Measurements from ENCODE around the gene ETV5. TPM values are rescaled to one million over a fixed set of nuclear protein-coding genes. Genes with fewer than 3 reads are reported as not detected.
A peak's percentile ranks its signal among the peaks of the same experiment; 100 is the strongest.

The ETV5 gene
- total and polyA plus RNA-seq, 10 of the 15 experiments (the other 5 are each of a cell fraction or from before 2014, with no cell fraction given) = 5.0 to 18.4 (median 7.4) TPM

- Histone ChIP-seq H3K4me2 (ENCODE audit: control insufficient read depth, insufficient read depth) (peak overlapping the region; percentile 62; the same call in 1 of the 2 replicates), H3K4me1 (ENCODE audit: control insufficient read depth, insufficient read depth, low read length) (peaks cover 6% of the 10 kb centered on the region), H3K27me3 (replicated peaks in 1 of 2; ENCODE audit: control insufficient read depth in 2 of 2, insufficient read depth in 2 of 2, low read length in 1 of 2) (no peaks in the 10 kb centered on the region), H4K20me1 (ENCODE audit: control insufficient read depth, insufficient read depth) (no peaks in the 10 kb centered on the region), H3K9me3 (replicated peaks; ENCODE audit: control insufficient read depth, insufficient read depth, low read length) (no peaks in the 10 kb centered on the region), H3K4me3 (no peak overlapping the region), H2AFZ (ENCODE audit: control insufficient read depth, low read depth, low read length) (no peak overlapping the region), H3K27ac (ENCODE audit: control insufficient read depth, insufficient read depth) (no peak overlapping the region), H3K9ac (ENCODE audit: control insufficient read depth, insufficient read depth, low read length) (no peak overlapping the region), H3K79me2 (ENCODE audit: control insufficient read depth, insufficient read depth, low read length) (no peaks in the 10 kb centered on the region), H3K36me3 (ENCODE audit: control insufficient read depth in 2 of 2, insufficient read depth in 2 of 2, low read length in 1 of 2) (no peaks in the 10 kb centered on the region)
- WGBS (ENCODE audit: insufficient coverage, insufficient replicate concordance, low lambda C conversion rate, missing lambda C conversion rate) = 0% methylated on average over 3 of the region's 3 CpGs
- ATAC-seq = peak; percentile 49
- CTCF ChIA-PET = no interaction called here
- in situ Hi-C loops (cut with MboI) = no loop called here
- POLR2A ChIA-PET = no interaction called here
- intact Hi-C loops (cut with micrococcal nuclease; ENCODE audit: unreplicated experiment) = no loop called here
- RAD21 ChIA-PET (ENCODE audit: unreplicated experiment) = no interaction called here
- FAIRE-seq = peak; percentile 57
- DNase-seq (ENCODE audit: low read depth, low spot score) = no peak
- BruUV-seq (replicated peaks) = no TSS peak
- SMC1A ChIA-PET (ENCODE audit: uncharacterized antibody, unreplicated experiment) = no interaction called here
- TF ChIP-seq ZNF217 (IDR thresholded peaks at IDR 0.05) (no peak), ETV6 (conservative IDR thresholded peaks at IDR 0.05 in 1 of 2, IDR thresholded peaks at IDR 0.05 in 1 of 2; ENCODE audit: borderline replicate concordance in 1 of 2, low read depth in 1 of 2) (no peak), MEF2B (IDR thresholded peaks at IDR 0.05; ENCODE audit: partially characterized antibody, poor library complexity, severe bottlenecking) (peak; percentile 26), RUNX3 (IDR thresholded peaks at IDR 0.05; ENCODE audit: low read length) (peak; percentile 10; the same call in 1 of the 2 replicates), REST (IDR thresholded peaks at IDR 0.05; ENCODE audit: low read depth, low read length) (no peak), NKRF (conservative IDR thresholded peaks at IDR 0.05) (no peak), NFYB (IDR thresholded peaks at IDR 0.05; ENCODE audit: insufficient read depth, low read depth, low read length) (no peak), HDAC6 (IDR thresholded peaks at IDR 0.05; ENCODE audit: unreplicated experiment) (no peak), PRDM15 (CRISPR knock-in tag; IDR thresholded peaks at IDR 0.05) (no peak), PKNOX1 (IDR thresholded peaks at IDR 0.05) (no peak), YY1 (IDR thresholded peaks at IDR 0.05; ENCODE audit: low read depth, low read length) (no peak)
- TF ChIP-seq, protein P1, sequence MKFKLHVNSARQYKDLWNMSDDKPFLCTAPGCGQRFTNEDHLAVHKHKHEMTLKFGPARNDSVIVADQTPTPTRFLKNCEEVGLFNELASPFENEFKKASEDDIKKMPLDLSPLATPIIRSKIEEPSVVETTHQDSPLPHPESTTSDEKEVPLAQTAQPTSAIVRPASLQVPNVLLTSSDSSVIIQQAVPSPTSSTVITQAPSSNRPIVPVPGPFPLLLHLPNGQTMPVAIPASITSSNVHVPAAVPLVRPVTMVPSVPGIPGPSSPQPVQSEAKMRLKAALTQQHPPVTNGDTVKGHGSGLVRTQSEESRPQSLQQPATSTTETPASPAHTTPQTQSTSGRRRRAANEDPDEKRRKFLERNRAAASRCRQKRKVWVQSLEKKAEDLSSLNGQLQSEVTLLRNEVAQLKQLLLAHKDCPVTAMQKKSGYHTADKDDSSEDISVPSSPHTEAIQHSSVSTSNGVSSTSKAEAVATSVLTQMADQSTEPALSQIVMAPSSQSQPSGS (IDR thresholded peaks at IDR 0.05; ENCODE audit: low read length) = 0 out of 2 replicates have a peak, but pooled peaks have one; percentile 6
Measured at GRCh38 chr3:186004209-186004608, 104.7 kb downstream of the ETV5 start.

All from GM12878 (cell line).